WTC11 (cell line): ENCODE data around the gene LUC7L.

Experiments
- ATF1 ChIP-seq: sonication (generic); formaldehyde crosslinking; IDR thresholded peaks from 2 replicates; pipeline ENCODE4 v1.8.1; 2023; ENCODE audit warnings: mild to moderate bottlenecking, moderate library complexity, missing genetic modification reagents
- CTCF ChIP-seq: fragments of 200-600 bp; IDR thresholded peaks from 2 replicates; pipeline ENCODE4 v1.8.0; 2022; ENCODE audit warnings: antibody characterized with exemption
- ELF4 ChIP-seq: sonication (generic); formaldehyde crosslinking; IDR thresholded peaks from 2 replicates; pipeline ENCODE4 v1.8.1; 2022; ENCODE audit warnings: low read depth, mild to moderate bottlenecking, moderate library complexity, missing genetic modification reagents
- ESRRA ChIP-seq: sonication (generic); formaldehyde crosslinking; IDR thresholded peaks from 2 replicates; pipeline ENCODE4 v1.8.1; 2022; ENCODE audit warnings: mild to moderate bottlenecking, missing genetic modification reagents, borderline replicate concordance
- ETV6 ChIP-seq: sonication (generic); formaldehyde crosslinking; IDR thresholded peaks from 2 replicates; pipeline ENCODE4 v1.8.1; 2022; ENCODE audit warnings: mild to moderate bottlenecking, missing genetic modification reagents
- IRF1 ChIP-seq: sonication (generic); formaldehyde crosslinking; IDR thresholded peaks from 2 replicates; pipeline ENCODE4 v1.8.0; 2023; ENCODE audit warnings: missing genetic modification reagents
- NR1H2 ChIP-seq: sonication (generic); formaldehyde crosslinking; IDR thresholded peaks from 2 replicates; pipeline ENCODE4 v1.9.0; 2021; ENCODE audit warnings: mild to moderate bottlenecking, moderate library complexity, missing genetic modification reagents
- SOX15 ChIP-seq: fragments of 250-450 bp; sonication (Bioruptor Pico); IDR thresholded peaks from 2 replicates; pipeline ENCODE4 v1.9.0; 2021; ENCODE audit warnings: mild to moderate bottlenecking
- TEAD4 ChIP-seq: sonication (generic); formaldehyde crosslinking; IDR thresholded peaks from 2 replicates; pipeline ENCODE4 v1.8.0; 2022; ENCODE audit warnings: mild to moderate bottlenecking, missing genetic modification reagents
- ZMAT4 ChIP-seq: fragments of 250-450 bp; sonication (Bioruptor Pico); IDR thresholded peaks from 2 replicates; pipeline ENCODE4 v1.9.0; 2021; ENCODE audit warnings: mild to moderate bottlenecking
- ZNF121 ChIP-seq: sonication (generic); formaldehyde crosslinking; IDR thresholded peaks from 2 replicates; pipeline ENCODE4 v1.8.0; 2023; ENCODE audit warnings: missing genetic modification reagents

GRCh38 chr16:268141-269053 lies 39.1 kb upstream of the LUC7L start:
- TF ChIP-seq CTCF (no peak), TEAD4 (CRISPR knock-in tag) (no peak), ELF4 (no peak), ATF1 (CRISPR knock-in tag) (no peak), SOX15 (CRISPR knock-in tag) (no peak), ZMAT4 (no peak), NR1H2 (CRISPR knock-in tag) (no peak), ESRRA (CRISPR knock-in tag) (no peak), ZNF121 (CRISPR knock-in tag) (no peak), IRF1 (CRISPR knock-in tag) (no peak), ETV6 (CRISPR knock-in tag) (no peak)
